Panc1 (cell line): ENCODE data around the gene PLEKHG5. TPM values are rescaled to one million over a fixed set of nuclear protein-coding genes. Genes with fewer than 3 reads are reported as not detected.

Source experiments
- ATAC-seq: fragments of 200-7000 bp; cut with Tn5 transposase; 2 replicates; pipeline ENCODE4 v1.9.1; 2020; ENCODE audit warnings: mild to moderate bottlenecking, moderate library complexity
- BruUV-seq: library from RNA; stranded (reverse); fragments of 400-500 nt; replicated peaks from 2 replicates; lab custom pipeline; 2021; lab: Mats Ljungman, UMichigan
- CTCF ChIA-PET: fragments of 300-600 bp; sonication (Branson Sonifier 250); formaldehyde crosslinking; loops from one replicate; lab custom pipeline; 2022; ENCODE audit warnings: antibody characterized with exemption; lab: Charles Lee
- POLR2A ChIA-PET: fragments of 300-600 bp; sonication (Branson Sonifier 250); formaldehyde crosslinking; loops from one replicate; lab custom pipeline; 2022; ENCODE audit warnings: antibody characterized with exemption; lab: Charles Lee
- DNase-seq: peaks from one replicate; pipeline ENCODE4 v3.0.0-alpha.2; 2010; ENCODE audit warnings: low read depth, low spot score
- H3K27ac ChIP-seq: 2 replicates; pipeline ENCODE4 v1.5.1; 2011; ENCODE audit warnings: mild to moderate bottlenecking, low read length, inconsistent platforms
- H3K27me3 ChIP-seq: fragments of 200-500 bp; sonication (Bioruptor generic); 2 replicates; pipeline ENCODE4 v1.6.0; 2014; ENCODE audit warnings: low read length, inconsistent platforms; ENCODE audit not compliant: control insufficient read depth, insufficient read depth
- H3K36me3 ChIP-seq: fragments of 200-500 bp; sonication (Bioruptor generic); 2 replicates; pipeline ENCODE4 v1.5.1; 2014; ENCODE audit warnings: inconsistent platforms, mild to moderate bottlenecking, low read length, moderate library complexity; ENCODE audit not compliant: control insufficient read depth, insufficient read depth
- H3K4me1 ChIP-seq: 2 replicates; pipeline ENCODE4 v1.5.1; 2011; ENCODE audit warnings: inconsistent platforms, mild to moderate bottlenecking, low read length, moderate library complexity; ENCODE audit not compliant: control insufficient read depth, insufficient read depth
- H3K4me3 ChIP-seq, 2 experiments: 2 replicates each; pipeline ENCODE4 v1.5.1; 2011 to 2012; ENCODE audit warnings: low read depth in 2 of 2, low read length in 2 of 2, mild to moderate bottlenecking in 2 of 2, inconsistent platforms in 1 of 2, moderate library complexity in 1 of 2
- H3K9me3 ChIP-seq: fragments of 200-500 bp; sonication (Bioruptor generic); 2 replicates; pipeline ENCODE4 v1.5.1; 2014; ENCODE audit warnings: low read depth, mild to moderate bottlenecking, inconsistent platforms, low read length, moderate library complexity; ENCODE audit not compliant: control insufficient read depth, insufficient read depth
- POLR2AphosphoS5 ChIP-seq: IDR thresholded peaks from 2 replicates; pipeline ENCODE4 v1.6.1; 2012; ENCODE audit warnings: mild to moderate bottlenecking, low read depth, low read length, moderate library complexity
- SIN3A ChIP-seq: IDR thresholded peaks from 2 replicates; pipeline ENCODE4 v1.6.1; 2012; ENCODE audit warnings: low read depth, mild to moderate bottlenecking, low read length, moderate library complexity, borderline replicate concordance; ENCODE audit not compliant: insufficient read depth
- TCF7L2 ChIP-seq: IDR thresholded peaks from 2 replicates; pipeline ENCODE4 v1.6.1; 2011; ENCODE audit warnings: mild to moderate bottlenecking, low read depth, low read length, inconsistent platforms
- in situ Hi-C: cut with HindIII; loops from 2 replicates; pipeline ENCODE4 v1.10.0; 2016; ENCODE audit warnings: low sequenced_read_pairs, low pct_unique_long_range_greater_than_20kb
- intact Hi-C: fragments of 100-400 bp; cut with micrococcal nuclease; formaldehyde crosslinking; loops from one replicate; pipeline ENCODE4 v1.10.0; 2022; ENCODE audit not compliant: unreplicated experiment
- total RNA-seq: library from RNA; stranded (reverse); gene quantifications from one replicate; pipeline ENCODE4 v1.2.1, GENCODE V29; 2021; ENCODE audit not compliant: unreplicated experiment
- TF ChIP-seq, protein P1 (sequence below), 2 experiments: IDR thresholded peaks; 2 replicates each; pipeline ENCODE4 v1.6.1; 2011 to 2012; ENCODE audit warnings: low read depth in 2 of 2, control low read depth in 1 of 2, low read length in 1 of 2, mild to moderate bottlenecking in 1 of 2, moderate library complexity in 1 of 2; ENCODE audit not compliant: insufficient read depth in 1 of 2
- TF ChIP-seq, protein P2 (sequence below): fragments of 450-650 bp; IDR thresholded peaks from 2 replicates; pipeline ENCODE4 v1.5.1; 2017; ENCODE audit warnings: mild to moderate bottlenecking

The PLEKHG5 gene
- total RNA-seq, 1 experiment from 2014 or later, result 6.8 TPM

DNA sequence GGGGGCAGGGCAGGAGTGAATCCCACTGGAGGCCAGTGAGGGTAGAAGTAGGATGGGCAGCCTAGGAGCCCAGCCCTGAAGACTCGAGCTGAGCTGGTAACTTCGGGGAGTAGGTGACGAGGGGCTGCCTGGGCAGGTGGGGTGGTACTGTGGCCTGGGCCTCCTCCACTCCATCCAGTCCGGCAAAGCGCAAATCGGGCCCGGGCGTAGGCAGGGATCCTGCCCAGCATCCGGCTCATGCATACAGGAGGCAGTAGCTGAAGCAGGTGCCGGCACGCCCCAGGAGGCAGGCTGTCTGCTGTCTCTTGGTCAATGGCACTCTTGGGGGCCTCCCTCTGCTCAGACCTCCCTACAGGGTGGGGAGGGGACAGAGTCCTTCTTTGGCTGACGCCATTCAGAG, 24.2 kb downstream of the PLEKHG5 start:
- Histone ChIP-seq H3K4me1 (no peaks in the 10 kb centered on the region; the same call in 1 of the 2 replicates), H3K27ac (no peak overlapping the region), H3K4me3 (no peak overlapping the region), H3K36me3 (no peaks in the 10 kb centered on the region), H3K27me3 (no peaks in the 10 kb centered on the region), H3K9me3 (no peaks in the 10 kb centered on the region)
- ATAC-seq (no peak), DNase-seq (no peak)
- BruUV-seq, result no TSS peak
- ChIA-PET POLR2A (no interaction called here), CTCF (no interaction called here)
- TF ChIP-seq, protein P1, sequence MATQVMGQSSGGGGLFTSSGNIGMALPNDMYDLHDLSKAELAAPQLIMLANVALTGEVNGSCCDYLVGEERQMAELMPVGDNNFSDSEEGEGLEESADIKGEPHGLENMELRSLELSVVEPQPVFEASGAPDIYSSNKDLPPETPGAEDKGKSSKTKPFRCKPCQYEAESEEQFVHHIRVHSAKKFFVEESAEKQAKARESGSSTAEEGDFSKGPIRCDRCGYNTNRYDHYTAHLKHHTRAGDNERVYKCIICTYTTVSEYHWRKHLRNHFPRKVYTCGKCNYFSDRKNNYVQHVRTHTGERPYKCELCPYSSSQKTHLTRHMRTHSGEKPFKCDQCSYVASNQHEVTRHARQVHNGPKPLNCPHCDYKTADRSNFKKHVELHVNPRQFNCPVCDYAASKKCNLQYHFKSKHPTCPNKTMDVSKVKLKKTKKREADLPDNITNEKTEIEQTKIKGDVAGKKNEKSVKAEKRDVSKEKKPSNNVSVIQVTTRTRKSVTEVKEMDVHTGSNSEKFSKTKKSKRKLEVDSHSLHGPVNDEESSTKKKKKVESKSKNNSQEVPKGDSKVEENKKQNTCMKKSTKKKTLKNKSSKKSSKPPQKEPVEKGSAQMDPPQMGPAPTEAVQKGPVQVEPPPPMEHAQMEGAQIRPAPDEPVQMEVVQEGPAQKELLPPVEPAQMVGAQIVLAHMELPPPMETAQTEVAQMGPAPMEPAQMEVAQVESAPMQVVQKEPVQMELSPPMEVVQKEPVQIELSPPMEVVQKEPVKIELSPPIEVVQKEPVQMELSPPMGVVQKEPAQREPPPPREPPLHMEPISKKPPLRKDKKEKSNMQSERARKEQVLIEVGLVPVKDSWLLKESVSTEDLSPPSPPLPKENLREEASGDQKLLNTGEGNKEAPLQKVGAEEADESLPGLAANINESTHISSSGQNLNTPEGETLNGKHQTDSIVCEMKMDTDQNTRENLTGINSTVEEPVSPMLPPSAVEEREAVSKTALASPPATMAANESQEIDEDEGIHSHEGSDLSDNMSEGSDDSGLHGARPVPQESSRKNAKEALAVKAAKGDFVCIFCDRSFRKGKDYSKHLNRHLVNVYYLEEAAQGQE (IDR thresholded peaks at IDR 0.05; ENCODE audit: insufficient read depth in 1 of 2, low read depth in 2 of 2, low read length in 1 of 2), result no peak
- TF ChIP-seq, protein P2, sequence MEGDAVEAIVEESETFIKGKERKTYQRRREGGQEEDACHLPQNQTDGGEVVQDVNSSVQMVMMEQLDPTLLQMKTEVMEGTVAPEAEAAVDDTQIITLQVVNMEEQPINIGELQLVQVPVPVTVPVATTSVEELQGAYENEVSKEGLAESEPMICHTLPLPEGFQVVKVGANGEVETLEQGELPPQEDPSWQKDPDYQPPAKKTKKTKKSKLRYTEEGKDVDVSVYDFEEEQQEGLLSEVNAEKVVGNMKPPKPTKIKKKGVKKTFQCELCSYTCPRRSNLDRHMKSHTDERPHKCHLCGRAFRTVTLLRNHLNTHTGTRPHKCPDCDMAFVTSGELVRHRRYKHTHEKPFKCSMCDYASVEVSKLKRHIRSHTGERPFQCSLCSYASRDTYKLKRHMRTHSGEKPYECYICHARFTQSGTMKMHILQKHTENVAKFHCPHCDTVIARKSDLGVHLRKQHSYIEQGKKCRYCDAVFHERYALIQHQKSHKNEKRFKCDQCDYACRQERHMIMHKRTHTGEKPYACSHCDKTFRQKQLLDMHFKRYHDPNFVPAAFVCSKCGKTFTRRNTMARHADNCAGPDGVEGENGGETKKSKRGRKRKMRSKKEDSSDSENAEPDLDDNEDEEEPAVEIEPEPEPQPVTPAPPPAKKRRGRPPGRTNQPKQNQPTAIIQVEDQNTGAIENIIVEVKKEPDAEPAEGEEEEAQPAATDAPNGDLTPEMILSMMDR, result no peak
- no peak for TF ChIP-seq TCF7L2
- TF ChIP-seq POLR2AphosphoS5, result no peak
- TF ChIP-seq SIN3A, result no peak
- intact Hi-C loops, result no loop called here
- in situ Hi-C loops, result no loop called here

DNA sequence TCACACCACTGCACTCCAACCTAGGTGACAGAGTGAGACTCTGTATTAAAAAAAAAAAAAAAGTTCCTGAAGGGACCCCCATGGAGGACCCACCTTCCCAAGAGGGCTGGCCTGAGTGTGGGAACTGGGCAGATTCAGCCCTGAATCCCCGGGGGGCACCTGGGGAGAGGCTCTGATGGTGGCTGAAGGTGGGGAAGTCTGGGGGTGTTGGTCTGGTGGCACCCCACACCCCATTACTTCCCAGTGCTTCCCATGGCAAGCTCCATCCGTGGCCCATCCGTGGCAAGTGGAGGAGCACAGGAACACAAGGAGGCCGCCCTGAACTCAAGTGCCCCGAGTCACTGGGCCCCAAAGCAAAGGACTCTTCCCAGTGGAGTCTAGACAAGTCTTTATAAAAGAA, 24.7 kb downstream of the PLEKHG5 start:
- no peaks in the 10 kb centered on the region for H3K36me3 ChIP-seq
- intact Hi-C loops, result no loop called here
- POLR2A ChIA-PET, result no interaction called here

More for the DNA sequence above, 24.7 kb downstream of the PLEKHG5 start:
- DNase-seq (no peak), ATAC-seq (no peak)
- TF ChIP-seq TCF7L2 (no peak), POLR2AphosphoS5 (no peak), SIN3A (no peak)
- TF ChIP-seq, protein P1 (IDR thresholded peaks at IDR 0.05; ENCODE audit: insufficient read depth in 1 of 2, low read depth in 2 of 2, low read length in 1 of 2), result no peak
- TF ChIP-seq, protein P2, result no peak
- Histone ChIP-seq H3K9me3 (no peaks in the 10 kb centered on the region), H3K27me3 (no peaks in the 10 kb centered on the region), H3K4me3 (no peak overlapping the region), H3K27ac (no peak overlapping the region), H3K4me1 (no peaks in the 10 kb centered on the region; the same call in 1 of the 2 replicates)
- CTCF ChIA-PET, result no interaction called here
- in situ Hi-C loops, result no loop called here
- no TSS peak for BruUV-seq
